GM23338 (cell line): ENCODE data around the gene SEC22A. TPM values are rescaled to one million over a fixed set of nuclear protein-coding genes. Genes with fewer than 3 reads are reported as not detected.

Source experiments
- ATAC-seq: fragments of 200-7000 bp; cut with Tn5 transposase; 3 replicates; pipeline ENCODE4 v1.9.1; 2020
- DNase-seq: peaks from one replicate; pipeline ENCODE4 v3.0.0-alpha.2; 2015; ENCODE audit warnings: low spot score
- H2AFZ ChIP-seq: fragments of 200-600 bp; sonication (generic); 2 replicates; pipeline ENCODE4 v1.8.0; 2016; ENCODE audit warnings: antibody characterized with exemption, mild to moderate bottlenecking, moderate library complexity
- H3F3A ChIP-seq: fragments of 200-600 bp; sonication (generic); replicated peaks from 2 replicates; pipeline ENCODE4 v1.8.0; 2017; ENCODE audit warnings: antibody characterized with exemption, mixed run types, low read depth
- H3K27ac ChIP-seq: fragments of 200-600 bp; sonication (generic); 2 replicates; pipeline ENCODE4 v1.6.1; 2016; ENCODE audit warnings: low read depth
- H3K27me3 ChIP-seq: fragments of 200-600 bp; sonication (generic); 2 replicates; pipeline ENCODE4 v1.8.0; 2016; ENCODE audit warnings: mild to moderate bottlenecking, mixed run types, moderate library complexity; ENCODE audit not compliant: insufficient read depth
- H3K36me3 ChIP-seq: fragments of 200-600 bp; sonication (generic); 2 replicates; pipeline ENCODE4 v1.8.0; 2016; ENCODE audit warnings: mild to moderate bottlenecking; ENCODE audit not compliant: insufficient read depth
- H3K4me1 ChIP-seq: fragments of 200-600 bp; sonication (generic); 2 replicates; pipeline ENCODE4 v1.8.0; 2016; ENCODE audit warnings: mild to moderate bottlenecking, moderate library complexity; ENCODE audit not compliant: insufficient read depth
- H3K4me2 ChIP-seq: fragments of 200-600 bp; sonication (generic); 2 replicates; pipeline ENCODE4 v1.7.1; 2017; ENCODE audit warnings: mixed run types
- H3K4me3 ChIP-seq: fragments of 200-600 bp; sonication (generic); 2 replicates; pipeline ENCODE4 v1.6.1; 2016; ENCODE audit warnings: mixed run types
- H3K79me2 ChIP-seq: fragments of 200-600 bp; sonication (generic); replicated peaks from 2 replicates; pipeline ENCODE4 v1.8.0; 2017; ENCODE audit warnings: mild to moderate bottlenecking; ENCODE audit not compliant: insufficient read depth
- H3K9me2 ChIP-seq: fragments of 200-600 bp; sonication (generic); 2 replicates; pipeline ENCODE4 v1.8.0; 2017; ENCODE audit not compliant: insufficient read depth
- H4K20me1 ChIP-seq: fragments of 200-600 bp; sonication (generic); replicated peaks from 2 replicates; pipeline ENCODE4 v1.8.0; 2017; ENCODE audit warnings: mild to moderate bottlenecking; ENCODE audit not compliant: insufficient read depth
- H3K27ac Mint-ChIP-seq: 2 replicates; pipeline ENCODE4 v1.8.0; 2020; ENCODE audit warnings: inconsistent platforms, mild to moderate bottlenecking, moderate library complexity, mixed read lengths
- H3K27me3 Mint-ChIP-seq: 3 replicates; pipeline ENCODE4 v1.8.0; 2022; ENCODE audit warnings: low read depth, mild to moderate bottlenecking, moderate library complexity, mixed read lengths, inconsistent platforms; ENCODE audit not compliant: insufficient read depth, poor library complexity
- H3K36me3 Mint-ChIP-seq: 3 replicates; pipeline ENCODE4 v1.8.0; 2021; ENCODE audit warnings: low read depth, mild to moderate bottlenecking, inconsistent platforms, moderate library complexity, mixed read lengths
- H3K4me1 Mint-ChIP-seq: 3 replicates; pipeline ENCODE4 v1.8.0; 2020; ENCODE audit warnings: mild to moderate bottlenecking, inconsistent platforms, mixed read lengths
- H3K4me3 Mint-ChIP-seq: 3 replicates; pipeline ENCODE4 v1.8.0; 2021; ENCODE audit warnings: moderate library complexity, mild to moderate bottlenecking, inconsistent platforms, mixed read lengths
- H3K9me3 Mint-ChIP-seq: 3 replicates; pipeline ENCODE4 v1.8.0; 2020; ENCODE audit warnings: moderate library complexity, mild to moderate bottlenecking, inconsistent platforms, mixed read lengths
- CREB1 ChIP-seq: fragments of 250-450 bp; sonication (Bioruptor Pico); IDR thresholded peaks from 2 replicates; pipeline ENCODE4 v1.5.0; 2020; ENCODE audit warnings: low read depth, mild to moderate bottlenecking, moderate library complexity
- ETS1 ChIP-seq: IDR thresholded peaks from 2 replicates; pipeline ENCODE4 v1.6.1; 2016; ENCODE audit warnings: antibody characterized with exemption
- EZH2 ChIP-seq: fragments of 200-600 bp; sonication (generic); IDR thresholded peaks from one replicate; pipeline ENCODE4 v1.8.0; 2017; ENCODE audit warnings: antibody characterized with exemption, mild to moderate bottlenecking, low read depth; ENCODE audit not compliant: unreplicated experiment
- EZH2phosphoT487 ChIP-seq: fragments of 200-600 bp; sonication (generic); IDR thresholded peaks from one replicate; pipeline ENCODE4 v1.8.1; 2018; ENCODE audit warnings: antibody characterized with exemption; ENCODE audit not compliant: unreplicated experiment
- NANOG ChIP-seq: IDR thresholded peaks from 2 replicates; pipeline ENCODE4 v1.6.1; 2016; ENCODE audit warnings: antibody characterized with exemption, borderline replicate concordance
- POLR2AphosphoS5 ChIP-seq: IDR thresholded peaks from 2 replicates; pipeline ENCODE4 v1.6.1; 2016; ENCODE audit warnings: antibody characterized with exemption, low read depth
- STAT1 ChIP-seq: IDR thresholded peaks from one replicate; pipeline ENCODE4 v1.6.1; 2016; ENCODE audit warnings: antibody characterized with exemption; ENCODE audit not compliant: unreplicated experiment
- ZNF331 ChIP-seq: fragments of 250-450 bp; sonication (Bioruptor Pico); IDR thresholded peaks from 2 replicates; pipeline ENCODE4 v1.5.0; 2020; ENCODE audit warnings: low read depth, mild to moderate bottlenecking, moderate library complexity
- polyA plus RNA-seq: library from polyadenylated mRNA; unstranded; fragments of >200 nt; fragmentation: Nextera tagmentation; extraction: Ambion mirVana; gene quantifications from 2 replicates; pipeline ENCODE4 v1.2.1, GENCODE V29; 2016
- total RNA-seq: library from RNA; depleted of rRNA; stranded (reverse); fragments of >200 nt; shearing (Covaris generic); gene quantifications from 2 replicates; pipeline ENCODE4 v1.2.3, GENCODE V29; 2014
- TF ChIP-seq, protein P1 (sequence below), 2 experiments: fragments of 200-600 bp in 1 of 2; sonication (generic) in 1 of 2; conservative IDR thresholded peaks; 2 replicates each; pipeline versions ENCODE4 v1.5.1 to v1.6.1; 2016 to 2017; ENCODE audit warnings: antibody characterized with exemption in 2 of 2, low read depth in 2 of 2, mild to moderate bottlenecking in 2 of 2, moderate library complexity in 1 of 2
- TF ChIP-seq, protein P2 (sequence below): IDR thresholded peaks from one replicate; pipeline ENCODE4 v1.6.1; 2018; ENCODE audit warnings: antibody characterized with exemption; ENCODE audit not compliant: unreplicated experiment

The SEC22A gene
- total and polyA plus RNA-seq, 2 experiments from 2014 or later = 11.2 to 24.1 TPM

GRCh38 chr3:123307064-123307463, 105.3 kb downstream of the SEC22A start:
- peaks cover 37% of the 10 kb centered on the region for H3K4me1 Mint-ChIP-seq
- no peak for ATAC-seq
- no peak overlapping the region for H3K4me3 ChIP-seq

DNA sequence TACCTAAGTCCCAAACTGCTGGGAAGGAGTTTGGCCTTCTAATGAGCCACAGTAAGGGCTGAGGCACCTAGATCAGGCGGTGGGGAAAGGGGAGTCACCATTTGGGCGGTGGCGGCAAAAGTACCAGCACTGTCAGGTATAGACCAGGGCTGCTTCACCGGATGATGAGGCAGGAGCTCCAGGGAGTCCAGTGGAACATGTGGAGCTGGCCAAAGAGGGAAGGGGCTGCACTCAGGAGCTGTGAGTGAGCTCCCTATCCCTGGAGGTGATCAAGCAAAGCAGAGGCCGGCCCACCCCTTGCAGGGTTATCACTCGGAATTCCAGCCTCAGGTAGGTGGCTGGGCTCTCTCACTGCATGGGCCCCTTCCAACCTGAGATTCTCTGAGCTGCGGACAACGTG, 108.4 kb downstream of the SEC22A start:
- DNase-seq = no peak
- H3K27me3 ChIP-seq = no peaks in the 10 kb centered on the region
- Mint-ChIP-seq H3K36me3 (peaks cover 19% of the 10 kb centered on the region), H3K9me3 (no peaks in the 10 kb centered on the region), H3K27me3 (peaks cover 13% of the 10 kb centered on the region), H3K27ac (0 out of 2 replicates have a peak overlapping the region, but pooled peaks have one; percentile 9), H3K4me3 (no peak overlapping the region), H3K4me1 (peaks cover 63% of the 10 kb centered on the region)
- H3K4me1 ChIP-seq = peaks cover 39% of the 10 kb centered on the region
- ATAC-seq = no peak
- peaks cover 8% of the 10 kb centered on the region for H3K79me2 ChIP-seq
- no peak overlapping the region for H3K4me3 ChIP-seq
- H2AFZ ChIP-seq = no peak overlapping the region
- H3K4me2 ChIP-seq = no peak overlapping the region
- H3K9me2 ChIP-seq = no peaks in the 10 kb centered on the region
- no peaks in the 10 kb centered on the region; the same call in 1 of the 2 replicates for H4K20me1 ChIP-seq
- peaks cover 10% of the 10 kb centered on the region for H3F3A ChIP-seq
- H3K27ac ChIP-seq = no peak overlapping the region
- no peaks in the 10 kb centered on the region for H3K36me3 ChIP-seq
- no peak for TF ChIP-seq NANOG
- TF ChIP-seq, protein P1, sequence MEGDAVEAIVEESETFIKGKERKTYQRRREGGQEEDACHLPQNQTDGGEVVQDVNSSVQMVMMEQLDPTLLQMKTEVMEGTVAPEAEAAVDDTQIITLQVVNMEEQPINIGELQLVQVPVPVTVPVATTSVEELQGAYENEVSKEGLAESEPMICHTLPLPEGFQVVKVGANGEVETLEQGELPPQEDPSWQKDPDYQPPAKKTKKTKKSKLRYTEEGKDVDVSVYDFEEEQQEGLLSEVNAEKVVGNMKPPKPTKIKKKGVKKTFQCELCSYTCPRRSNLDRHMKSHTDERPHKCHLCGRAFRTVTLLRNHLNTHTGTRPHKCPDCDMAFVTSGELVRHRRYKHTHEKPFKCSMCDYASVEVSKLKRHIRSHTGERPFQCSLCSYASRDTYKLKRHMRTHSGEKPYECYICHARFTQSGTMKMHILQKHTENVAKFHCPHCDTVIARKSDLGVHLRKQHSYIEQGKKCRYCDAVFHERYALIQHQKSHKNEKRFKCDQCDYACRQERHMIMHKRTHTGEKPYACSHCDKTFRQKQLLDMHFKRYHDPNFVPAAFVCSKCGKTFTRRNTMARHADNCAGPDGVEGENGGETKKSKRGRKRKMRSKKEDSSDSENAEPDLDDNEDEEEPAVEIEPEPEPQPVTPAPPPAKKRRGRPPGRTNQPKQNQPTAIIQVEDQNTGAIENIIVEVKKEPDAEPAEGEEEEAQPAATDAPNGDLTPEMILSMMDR (conservative IDR thresholded peaks at IDR 0.05; ENCODE audit: low read depth in 2 of 2) = no peak
- TF ChIP-seq CREB1 (CRISPR knock-in tag) = no peak
- no peak for TF ChIP-seq ZNF331 (CRISPR knock-in tag)
- TF ChIP-seq EZH2phosphoT487 = no peak
- TF ChIP-seq EZH2 = no peak
- TF ChIP-seq STAT1 = no peak
- TF ChIP-seq, protein P2, sequence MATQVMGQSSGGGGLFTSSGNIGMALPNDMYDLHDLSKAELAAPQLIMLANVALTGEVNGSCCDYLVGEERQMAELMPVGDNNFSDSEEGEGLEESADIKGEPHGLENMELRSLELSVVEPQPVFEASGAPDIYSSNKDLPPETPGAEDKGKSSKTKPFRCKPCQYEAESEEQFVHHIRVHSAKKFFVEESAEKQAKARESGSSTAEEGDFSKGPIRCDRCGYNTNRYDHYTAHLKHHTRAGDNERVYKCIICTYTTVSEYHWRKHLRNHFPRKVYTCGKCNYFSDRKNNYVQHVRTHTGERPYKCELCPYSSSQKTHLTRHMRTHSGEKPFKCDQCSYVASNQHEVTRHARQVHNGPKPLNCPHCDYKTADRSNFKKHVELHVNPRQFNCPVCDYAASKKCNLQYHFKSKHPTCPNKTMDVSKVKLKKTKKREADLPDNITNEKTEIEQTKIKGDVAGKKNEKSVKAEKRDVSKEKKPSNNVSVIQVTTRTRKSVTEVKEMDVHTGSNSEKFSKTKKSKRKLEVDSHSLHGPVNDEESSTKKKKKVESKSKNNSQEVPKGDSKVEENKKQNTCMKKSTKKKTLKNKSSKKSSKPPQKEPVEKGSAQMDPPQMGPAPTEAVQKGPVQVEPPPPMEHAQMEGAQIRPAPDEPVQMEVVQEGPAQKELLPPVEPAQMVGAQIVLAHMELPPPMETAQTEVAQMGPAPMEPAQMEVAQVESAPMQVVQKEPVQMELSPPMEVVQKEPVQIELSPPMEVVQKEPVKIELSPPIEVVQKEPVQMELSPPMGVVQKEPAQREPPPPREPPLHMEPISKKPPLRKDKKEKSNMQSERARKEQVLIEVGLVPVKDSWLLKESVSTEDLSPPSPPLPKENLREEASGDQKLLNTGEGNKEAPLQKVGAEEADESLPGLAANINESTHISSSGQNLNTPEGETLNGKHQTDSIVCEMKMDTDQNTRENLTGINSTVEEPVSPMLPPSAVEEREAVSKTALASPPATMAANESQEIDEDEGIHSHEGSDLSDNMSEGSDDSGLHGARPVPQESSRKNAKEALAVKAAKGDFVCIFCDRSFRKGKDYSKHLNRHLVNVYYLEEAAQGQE = no peak
- no peak for TF ChIP-seq POLR2AphosphoS5
- no peak for TF ChIP-seq ETS1

More at GRCh38 chr3:123307064-123307463, 105.3 kb downstream of the SEC22A start:
- H3K9me2 ChIP-seq = no peaks in the 10 kb centered on the region
- Mint-ChIP-seq H3K27ac (no peak overlapping the region), H3K4me3 (no peak overlapping the region), H3K27me3 (peaks cover 3% of the 10 kb centered on the region), H3K9me3 (no peaks in the 10 kb centered on the region), H3K36me3 (peaks cover 41% of the 10 kb centered on the region)
- TF ChIP-seq EZH2 (no peak), ZNF331 (CRISPR knock-in tag) (no peak), POLR2AphosphoS5 (no peak), STAT1 (no peak), NANOG (no peak)
- H3K36me3 ChIP-seq = no peaks in the 10 kb centered on the region
- H3K27ac ChIP-seq = no peak overlapping the region
- H3K4me1 ChIP-seq = peaks cover 17% of the 10 kb centered on the region
- no peaks in the 10 kb centered on the region; the same call in 1 of the 2 replicates for H4K20me1 ChIP-seq
- DNase-seq = no peak
- no peaks in the 10 kb centered on the region; the same call in 1 of the 2 replicates for H3F3A ChIP-seq
- H3K27me3 ChIP-seq = no peaks in the 10 kb centered on the region
- H2AFZ ChIP-seq = no peak overlapping the region
- H3K79me2 ChIP-seq = peaks cover under 1% of the 10 kb centered on the region
- no peak overlapping the region for H3K4me2 ChIP-seq
